Measurements from ENCODE around the gene SLIT3. TPM values are rescaled to one million over a fixed set of nuclear protein-coding genes. Genes with fewer than 3 reads are reported as not detected.

Gene SLIT3
- total RNA-seq, 1 donor from 2014 or later: 70.0 TPM

- TF ChIP-seq CTCF (IDR thresholded peaks at IDR 0.05): no peak
- no peak overlapping the region for H3K4me3 ChIP-seq
- no peaks in the 10 kb centered on the region for H3K9me3 ChIP-seq
- no peak for ATAC-seq
- no peaks in the 10 kb centered on the region for H3K4me1 ChIP-seq
- intact Hi-C loops (cut with DNase I): no loop called here
- H3K27ac ChIP-seq: no peak overlapping the region
- no peak for DNase-seq
- no peaks in the 10 kb centered on the region for H3K36me3 ChIP-seq
- no peaks in the 10 kb centered on the region for H3K27me3 ChIP-seq
Observed at GRCh38 chr5:169341556-169341955, 40.6 kb upstream of the SLIT3 start.

GRCh38 chr5:169339869-169340268, 38.9 kb upstream of the SLIT3 start:
- intact Hi-C loops (cut with DNase I): no loop called here
- H3K27me3 ChIP-seq: no peaks in the 10 kb centered on the region
- TF ChIP-seq CTCF (IDR thresholded peaks at IDR 0.05): no peak
- no peaks in the 10 kb centered on the region for H3K4me1 ChIP-seq
- H3K36me3 ChIP-seq: no peaks in the 10 kb centered on the region
- no peak overlapping the region for H3K27ac ChIP-seq
- DNase-seq (no peak), ATAC-seq (no peak)
- H3K9me3 ChIP-seq: no peaks in the 10 kb centered on the region
- H3K4me3 ChIP-seq: no peak overlapping the region

- TF ChIP-seq CTCF (IDR thresholded peaks at IDR 0.05): no peak
- DNase-seq (no peak), ATAC-seq (no peak)
- intact Hi-C loops (cut with DNase I): no loop called here
- no peaks in the 10 kb centered on the region for H3K36me3 ChIP-seq
- no peak overlapping the region for H3K27ac ChIP-seq
- no peaks in the 10 kb centered on the region for H3K4me1 ChIP-seq
- H3K4me3 ChIP-seq: no peak overlapping the region
- H3K27me3 ChIP-seq: no peaks in the 10 kb centered on the region
- no peaks in the 10 kb centered on the region for H3K9me3 ChIP-seq
Observed at GRCh38 chr5:169336242-169336641, 35.3 kb upstream of the SLIT3 start.

DNA sequence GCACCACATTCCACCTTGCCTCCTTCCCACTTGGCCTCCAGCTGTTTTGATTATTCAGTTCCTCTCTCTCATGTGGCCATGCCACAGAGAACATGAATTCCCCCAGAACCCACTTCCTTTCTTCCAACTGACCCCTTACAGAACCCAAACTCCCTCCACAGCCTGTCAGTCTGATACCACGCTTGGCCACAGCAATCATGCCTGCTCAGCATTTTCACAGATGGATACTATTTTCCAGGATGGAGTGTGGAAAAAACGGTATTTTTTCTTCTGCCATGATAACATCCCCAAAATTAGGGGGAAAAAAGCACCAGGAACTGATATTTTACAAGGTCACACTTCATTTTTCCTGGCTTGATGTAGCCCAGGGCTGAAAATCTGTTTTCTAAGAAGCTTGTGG, 34.9 kb upstream of the SLIT3 start:
- Histone ChIP-seq H3K27ac (no peak overlapping the region), H3K4me1 (no peaks in the 10 kb centered on the region), H3K36me3 (no peaks in the 10 kb centered on the region), H3K9me3 (no peaks in the 10 kb centered on the region), H3K27me3 (no peaks in the 10 kb centered on the region), H3K4me3 (no peak overlapping the region)
- no peak for DNase-seq
- TF ChIP-seq CTCF (IDR thresholded peaks at IDR 0.05): no peak
- intact Hi-C loops (cut with DNase I): no loop called here
- no peak for ATAC-seq

GRCh38 chr5:169333518-169333917, 32.6 kb upstream of the SLIT3 start:
- H3K4me1 ChIP-seq: no peaks in the 10 kb centered on the region

More at GRCh38 chr5:169333518-169333917, 32.6 kb upstream of the SLIT3 start:
- intact Hi-C loops (cut with DNase I): no loop called here
- ATAC-seq: no peak
- Histone ChIP-seq H3K27me3 (no peaks in the 10 kb centered on the region), H3K27ac (no peak overlapping the region), H3K36me3 (no peaks in the 10 kb centered on the region), H3K9me3 (no peaks in the 10 kb centered on the region), H3K4me3 (no peak overlapping the region)
- no peak for DNase-seq
- TF ChIP-seq CTCF (IDR thresholded peaks at IDR 0.05): no peak

Measured in upper lobe of right lung (tissue), 1 donor.